ENCODE results near the gene SMPD3. TPM values are rescaled to one million over a fixed set of nuclear protein-coding genes. Genes with fewer than 3 reads are reported as not detected.

SMPD3 gene
- total and polyA plus RNA-seq, 4 donors: 1.7 to 13.9 (median 5.0) TPM

- ATAC-seq (ENCODE audit: insufficient read depth, low FRiP score): no peak
- H3K9me3 ChIP-seq (ENCODE audit: control insufficient read depth in 4 of 4, insufficient read depth in 3 of 4, low read length in 3 of 4): no peaks in the 10 kb centered on the region
Measured at GRCh38 chr16:68481636-68482035, 33.3 kb upstream of the SMPD3 start.

DNA sequence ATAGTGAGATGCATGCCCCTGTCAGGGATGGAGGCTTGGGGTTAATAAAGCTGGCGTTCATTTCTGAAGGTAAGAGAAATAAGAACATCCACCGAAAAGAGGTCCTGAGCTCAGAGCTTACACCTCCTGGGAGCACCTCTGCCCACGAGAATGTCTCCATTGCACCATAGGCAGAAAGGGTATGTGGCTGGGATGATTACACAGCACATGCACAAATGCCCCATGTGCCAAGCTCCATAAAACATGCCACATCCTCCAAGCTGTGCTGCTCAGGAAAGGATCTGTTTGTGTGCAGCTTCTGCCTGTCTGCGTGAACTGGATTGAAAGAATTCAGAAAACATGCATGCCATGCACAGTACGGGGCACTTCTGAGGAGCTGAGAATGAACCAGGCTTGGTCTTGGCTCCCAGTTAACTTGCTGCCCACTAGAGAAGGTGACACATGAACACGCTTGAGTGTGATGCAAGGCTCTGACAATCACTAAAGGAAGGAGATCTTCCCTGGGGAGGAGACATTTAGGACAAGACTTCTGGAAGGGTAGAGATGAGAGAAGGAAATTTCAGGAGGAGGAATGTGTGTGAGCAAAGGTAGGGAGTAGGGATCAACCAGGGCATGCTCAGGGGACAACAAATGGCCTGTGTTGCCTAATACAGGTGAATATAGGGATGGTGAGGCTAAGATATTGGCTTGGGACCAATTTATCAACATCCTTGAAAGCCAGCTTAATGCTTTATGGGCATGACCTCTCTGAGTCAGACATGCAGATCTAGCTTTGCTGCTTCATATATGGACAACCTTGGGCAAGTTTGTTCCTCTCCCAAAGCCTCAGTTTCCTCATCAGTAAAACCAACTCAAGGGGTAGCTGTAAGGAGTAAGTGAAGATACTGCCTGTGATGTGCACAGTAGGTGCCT is 32.0 kb upstream of the SMPD3 start:
- Histone ChIP-seq H3K4me3 (no peak overlapping the region), H3K9me3 (ENCODE audit: control insufficient read depth in 4 of 4, insufficient read depth in 3 of 4, low read length in 3 of 4) (no peaks in the 10 kb centered on the region), H3K27me3 (ENCODE audit: control insufficient read depth in 3 of 3, insufficient read depth in 3 of 3, low read length in 2 of 3) (peaks cover 0 to 4% (median 0%) of the 10 kb centered on the region in 3 donors), H3K27ac (ENCODE audit: low read depth in 1 of 2, low read length in 1 of 2) (no peak overlapping the region), H3K9ac (ENCODE audit: insufficient read depth in 1 of 2, low read length in 2 of 2) (no peak overlapping the region), H3K36me3 (ENCODE audit: control insufficient read depth in 4 of 4, insufficient read depth in 4 of 4, low read length in 4 of 4) (no peaks in the 10 kb centered on the region), H3K4me1 (ENCODE audit: control insufficient read depth in 5 of 5, insufficient read depth in 5 of 5, low read length in 5 of 5) (peaks cover 0 to 9% (median 0%) of the 10 kb centered on the region in 5 donors)
- TF ChIP-seq, protein P1, sequence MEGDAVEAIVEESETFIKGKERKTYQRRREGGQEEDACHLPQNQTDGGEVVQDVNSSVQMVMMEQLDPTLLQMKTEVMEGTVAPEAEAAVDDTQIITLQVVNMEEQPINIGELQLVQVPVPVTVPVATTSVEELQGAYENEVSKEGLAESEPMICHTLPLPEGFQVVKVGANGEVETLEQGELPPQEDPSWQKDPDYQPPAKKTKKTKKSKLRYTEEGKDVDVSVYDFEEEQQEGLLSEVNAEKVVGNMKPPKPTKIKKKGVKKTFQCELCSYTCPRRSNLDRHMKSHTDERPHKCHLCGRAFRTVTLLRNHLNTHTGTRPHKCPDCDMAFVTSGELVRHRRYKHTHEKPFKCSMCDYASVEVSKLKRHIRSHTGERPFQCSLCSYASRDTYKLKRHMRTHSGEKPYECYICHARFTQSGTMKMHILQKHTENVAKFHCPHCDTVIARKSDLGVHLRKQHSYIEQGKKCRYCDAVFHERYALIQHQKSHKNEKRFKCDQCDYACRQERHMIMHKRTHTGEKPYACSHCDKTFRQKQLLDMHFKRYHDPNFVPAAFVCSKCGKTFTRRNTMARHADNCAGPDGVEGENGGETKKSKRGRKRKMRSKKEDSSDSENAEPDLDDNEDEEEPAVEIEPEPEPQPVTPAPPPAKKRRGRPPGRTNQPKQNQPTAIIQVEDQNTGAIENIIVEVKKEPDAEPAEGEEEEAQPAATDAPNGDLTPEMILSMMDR (IDR thresholded peaks at IDR 0.05; ENCODE audit: control extremely low read depth, extremely low read depth): no peak
- no peak for ATAC-seq (ENCODE audit: insufficient read depth, low FRiP score)
- 57 to 73% methylated on average over 6 of the region's 6 CpGs for WGBS, 2 donors
- no peak for DNase-seq

More at GRCh38 chr16:68481636-68482035, 33.3 kb upstream of the SMPD3 start:
- Histone ChIP-seq H3K36me3 (ENCODE audit: control insufficient read depth in 4 of 4, insufficient read depth in 4 of 4, low read length in 4 of 4) (no peaks in the 10 kb centered on the region), H3K4me3 (no peak overlapping the region), H3K27me3 (ENCODE audit: control insufficient read depth in 3 of 3, insufficient read depth in 3 of 3, low read length in 2 of 3) (peaks cover 0 to 4% (median 0%) of the 10 kb centered on the region in 3 donors), H3K9ac (ENCODE audit: insufficient read depth in 1 of 2, low read length in 2 of 2) (no peak overlapping the region), H3K4me1 (ENCODE audit: control insufficient read depth in 5 of 5, insufficient read depth in 5 of 5, low read length in 5 of 5) (peaks cover 0 to 7% (median 0%) of the 10 kb centered on the region in 5 donors), H3K27ac (ENCODE audit: low read depth in 1 of 2, low read length in 1 of 2) (no peak overlapping the region)
- 70 to 72% methylated on average over 5 of the region's 5 CpGs for WGBS, 2 donors
- TF ChIP-seq, protein P1 (IDR thresholded peaks at IDR 0.05; ENCODE audit: control extremely low read depth, extremely low read depth): no peak
- no peak for DNase-seq

DNA sequence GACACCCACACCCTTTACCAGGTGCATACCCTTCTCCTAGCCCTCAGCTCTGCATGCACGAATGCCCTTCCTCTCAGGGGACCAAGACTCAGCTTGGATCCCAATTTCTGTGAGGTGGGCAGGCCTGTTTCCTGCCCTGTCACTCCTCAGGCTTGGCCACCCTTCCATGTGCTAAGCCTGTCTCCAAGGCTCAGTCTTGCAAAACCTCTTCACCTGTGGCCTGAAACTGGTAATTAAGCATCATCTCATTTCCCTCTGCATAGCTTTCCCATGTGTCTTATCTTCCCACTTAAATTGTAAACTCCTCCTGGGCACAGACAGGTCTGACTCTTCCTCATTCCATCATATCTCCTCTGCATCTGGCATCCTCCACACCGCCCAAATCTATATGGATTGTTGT is 31.0 kb upstream of the SMPD3 start:
- no peak for ATAC-seq (ENCODE audit: insufficient read depth, low FRiP score)
- H3K36me3 ChIP-seq (ENCODE audit: control insufficient read depth in 4 of 4, insufficient read depth in 4 of 4, low read length in 4 of 4): no peaks in the 10 kb centered on the region
- H3K4me3 ChIP-seq: no peak overlapping the region
- peaks cover 0 to 4% (median 0%) of the 10 kb centered on the region in 3 donors for H3K27me3 ChIP-seq (ENCODE audit: control insufficient read depth in 3 of 3, insufficient read depth in 3 of 3, low read length in 2 of 3)
- WGBS, 2 donors: 75 to 81% methylated on average over 2 of the region's 2 CpGs
- no peak for DNase-seq
- no peak overlapping the region for H3K9ac ChIP-seq (ENCODE audit: insufficient read depth in 1 of 2, low read length in 2 of 2)
- TF ChIP-seq, protein P1 (IDR thresholded peaks at IDR 0.05; ENCODE audit: control extremely low read depth, extremely low read depth): no peak
- no peak overlapping the region for H3K27ac ChIP-seq (ENCODE audit: low read depth in 1 of 2, low read length in 1 of 2)
- H3K9me3 ChIP-seq (ENCODE audit: control insufficient read depth in 4 of 4, insufficient read depth in 3 of 4, low read length in 3 of 4): no peaks in the 10 kb centered on the region
- H3K4me1 ChIP-seq (ENCODE audit: control insufficient read depth in 5 of 5, insufficient read depth in 5 of 5, low read length in 5 of 5): peaks cover 0 to 12% (median 0%) of the 10 kb centered on the region in 5 donors

All from lung (tissue), 12 donors.